Endothelial cell of umbilical vein (primary cell): Measurements from ENCODE around the gene MRPS6. TPM values are rescaled to one million over a fixed set of nuclear protein-coding genes. Genes with fewer than 3 reads are reported as not detected.

Experiments used
- BruUV-seq: library from RNA; stranded (reverse); fragments of 400-500 nt; replicated peaks from 2 replicates; lab custom pipeline; 2021; lab: Mats Ljungman, UMichigan
- CTCF ChIA-PET: fragments of 300-600, 350-600 bp; sonication (Branson Sonifier 250); formaldehyde crosslinking; loops from one replicate; lab custom pipeline; 2021; ENCODE audit warnings: antibody characterized with exemption, inconsistent platforms; lab: Charles Lee
- POLR2A ChIA-PET: fragments of 300-600, 350-600 bp; sonication (Branson Sonifier 250); formaldehyde crosslinking; loops from one replicate; lab custom pipeline; 2021; ENCODE audit warnings: antibody characterized with exemption, inconsistent platforms; lab: Charles Lee
- DNase-seq: peaks from one replicate; pipeline ENCODE4 v3.0.0-alpha.2; 2011; ENCODE audit warnings: low read depth, low spot score
- FAIRE-seq: peaks from 2 replicates; lab custom pipeline; 2011; peaks lifted over from hg19 to GRCh38; lab: Jason Lieb, UNC
- H2AFZ ChIP-seq: 2 replicates; pipeline ENCODE4 v1.6.0; 2012; ENCODE audit warnings: low read depth, low read length, control low read depth, inconsistent platforms
- H3K27ac ChIP-seq: 2 replicates; pipeline ENCODE4 v1.5.1; 2011; ENCODE audit warnings: low read depth, mild to moderate bottlenecking, control low read depth, low read length, moderate library complexity; ENCODE audit not compliant: insufficient read depth
- H3K27me3 ChIP-seq, 2 experiments: 2 replicates each; pipeline versions ENCODE4 v1.6.0 to v1.6.1; 2011; ENCODE audit warnings: low read length in 2 of 2, mixed read lengths in 1 of 2; ENCODE audit not compliant: control insufficient read depth in 2 of 2, insufficient read depth in 2 of 2
- H3K36me3 ChIP-seq, 2 experiments: 2 replicates in 1 of 2; 3 replicates in 1 of 2; pipeline ENCODE4 v1.5.1; 2011; ENCODE audit warnings: low read length in 2 of 2, mild to moderate bottlenecking in 1 of 2, moderate library complexity in 1 of 2; ENCODE audit not compliant: control insufficient read depth in 2 of 2, insufficient read depth in 2 of 2; ENCODE audit errors: extremely low read depth in 1 of 2
- H3K4me1 ChIP-seq: 3 replicates; pipeline ENCODE4 v1.5.1; 2011; ENCODE audit warnings: mild to moderate bottlenecking, low read length; ENCODE audit not compliant: control insufficient read depth, insufficient read depth; ENCODE audit errors: extremely low read depth
- H3K4me2 ChIP-seq: 2 replicates; pipeline ENCODE4 v1.6.1; 2011; ENCODE audit warnings: low read length, control low read depth, mixed read lengths; ENCODE audit not compliant: insufficient read depth
- H3K4me3 ChIP-seq, 3 experiments: fragments of 200-600 bp in 1 of 3; sonication (generic), shearing (Covaris generic) in 1 of 3; replicated peaks in 1 of 3; 2 replicates each; pipeline ENCODE4 v1.5.1; 2011 to 2016; ENCODE audit warnings: control low read depth in 3 of 3, low read length in 3 of 3, mild to moderate bottlenecking in 2 of 3, inconsistent platforms in 1 of 3, low read depth in 1 of 3, moderate library complexity in 1 of 3; ENCODE audit not compliant: insufficient read depth in 1 of 3
- H3K79me2 ChIP-seq: 2 replicates; pipeline ENCODE4 v1.6.0; 2012; ENCODE audit warnings: low read length, inconsistent platforms; ENCODE audit not compliant: control insufficient read depth, insufficient read depth
- H3K9ac ChIP-seq: replicated peaks from 2 replicates; pipeline ENCODE3; 2011; ENCODE audit warnings: low read length, control low read depth; ENCODE audit not compliant: insufficient read depth; ENCODE audit errors: extremely low read depth
- H3K9me1 ChIP-seq: replicated peaks from 3 replicates; pipeline ENCODE4 v1.6.0; 2011; ENCODE audit warnings: mild to moderate bottlenecking, low read length; ENCODE audit not compliant: control insufficient read depth, insufficient read depth; ENCODE audit errors: extremely low read depth
- H3K9me3 ChIP-seq: replicated peaks from 2 replicates; pipeline ENCODE4 v1.5.1; 2012; ENCODE audit warnings: low read length, inconsistent platforms; ENCODE audit not compliant: control insufficient read depth, insufficient read depth
- H4K20me1 ChIP-seq: replicated peaks from 2 replicates; pipeline ENCODE3; 2011; ENCODE audit warnings: mild to moderate bottlenecking, low read length; ENCODE audit not compliant: control insufficient read depth, insufficient read depth; ENCODE audit errors: extremely low read depth
- CTCF ChIP-seq, 2 donors: IDR thresholded peaks; 1 replicate in 1 of 2; 2 replicates in 1 of 2; pipeline ENCODE4 v1.5.1; 2011; ENCODE audit warnings: low read length in 2 of 2, mild to moderate bottlenecking in 2 of 2, moderate library complexity in 2 of 2, control low read depth in 1 of 2, inconsistent platforms in 1 of 2, low read depth in 1 of 2; ENCODE audit not compliant: insufficient read depth in 1 of 2; ENCODE audit errors: extremely low read depth in 1 of 2
- EZH2 ChIP-seq: IDR thresholded peaks from 2 replicates; pipeline ENCODE4 v1.6.1; 2012; ENCODE audit warnings: borderline replicate concordance, low read depth, mild to moderate bottlenecking, moderate library complexity, low read length, inconsistent platforms; ENCODE audit not compliant: severe bottlenecking
- FOS ChIP-seq: IDR thresholded peaks from 2 replicates; pipeline ENCODE4 v1.6.1; 2011; ENCODE audit warnings: mild to moderate bottlenecking, low read length, moderate library complexity, borderline replicate concordance; ENCODE audit not compliant: insufficient read depth
- GATA2 ChIP-seq: IDR thresholded peaks from 2 replicates; pipeline ENCODE4 v1.7.0; 2011; ENCODE audit warnings: low read depth, mild to moderate bottlenecking, moderate library complexity, mixed read lengths, low read length; ENCODE audit not compliant: insufficient read length, insufficient read depth
- JUN ChIP-seq: IDR thresholded peaks from 2 replicates; pipeline ENCODE4 v1.6.1; 2011; ENCODE audit warnings: borderline replicate concordance, low read depth; ENCODE audit not compliant: insufficient read length, insufficient read depth
- MAX ChIP-seq: IDR thresholded peaks from 2 replicates; pipeline ENCODE4 v1.6.1; 2011; ENCODE audit not compliant: insufficient read depth, insufficient read length
- MYC ChIP-seq: IDR thresholded peaks from one replicate; pipeline ENCODE4 v1.6.1; 2011; ENCODE audit warnings: mild to moderate bottlenecking, low read depth, low read length
- POLR2A ChIP-seq: IDR thresholded peaks from 2 replicates; pipeline ENCODE4 v1.6.1; 2012; ENCODE audit warnings: low read depth, mild to moderate bottlenecking, control low read depth, low read length
- POLR2AphosphoS5 ChIP-seq: IDR thresholded peaks from 2 replicates; pipeline ENCODE4 v1.6.1; 2012; ENCODE audit warnings: low read depth, mild to moderate bottlenecking, control low read depth, low read length, moderate library complexity; ENCODE audit not compliant: insufficient read depth
- dilution Hi-C: fragments of 300-500 bp; cut with MboI; formaldehyde crosslinking; loops from one replicate; pipeline ENCODE4 v1.15.0; 2019; ENCODE audit warnings: low sequenced_read_pairs; ENCODE audit not compliant: extremely low pct_ligation_motif_present
- intact Hi-C: fragments of 100-400 bp; cut with micrococcal nuclease; formaldehyde crosslinking; loops from one replicate; pipeline ENCODE4 v1.10.0; 2022
- polyA plus RNA-seq, 4 experiments: library from polyadenylated mRNA; depleted of rRNA in 3 of 4; stranded (reverse) in 3 of 4; unstranded in 1 of 4; fragments of >200 nt; gene quantifications; 2 replicates each; pipeline versions ENCODE4 v1.2.1 to v1.2.3, GENCODE V29; 2011 to 2012; ENCODE audit warnings: missing spikeins in 1 of 4
- total RNA-seq: library from RNA; stranded (reverse); gene quantifications from 2 replicates; pipeline ENCODE4 v1.2.3, GENCODE V29; 2021

MRPS6 gene
- total and polyA plus RNA-seq, 2 donors (not counting 3 experiments of a cell fraction or from before 2014, with no cell fraction given), result 19.8 to 37.2 TPM

- peaks cover 6% of the 10 kb centered on the region for H3K4me1 ChIP-seq
- H3K79me2 ChIP-seq, result peaks cover 4% of the 10 kb centered on the region
- DNase-seq (no peak), FAIRE-seq (no peak)
- H3K9me3 ChIP-seq, result no peaks in the 10 kb centered on the region
- ChIA-PET CTCF (interaction anchor here (1.5 to 3.2 kb wide), 3 partner anchors 71 to 207 kb away, joined by 3 to 26 read pairs (median 10); no protein-coding TSS in a partner anchor), POLR2A (no interaction called here)
- H3K4me3 ChIP-seq, result no peak overlapping the region
- H2AFZ ChIP-seq, result no peak overlapping the region
- H3K27me3 ChIP-seq, result no peaks in the 10 kb centered on the region
- peaks cover 0 to 5% of the 10 kb centered on the region in 2 experiments for H3K36me3 ChIP-seq
- no peaks in the 10 kb centered on the region for H4K20me1 ChIP-seq
- peaks cover 3% of the 10 kb centered on the region for H3K9me1 ChIP-seq
- no peak for TF ChIP-seq MYC
- TF ChIP-seq EZH2, result no peak
- TF ChIP-seq POLR2A, result no peak
- TF ChIP-seq MAX, result no peak
- TF ChIP-seq GATA2, result no peak
- TF ChIP-seq FOS, result no peak
- TF ChIP-seq JUN, result no peak
- no peak for TF ChIP-seq CTCF (IDR thresholded peaks at IDR 0.05; ENCODE audit: extremely low read depth in 1 of 2, insufficient read depth in 1 of 2, low read depth in 1 of 2, low read length in 2 of 2)
- TF ChIP-seq POLR2AphosphoS5, result no peak
- intact Hi-C loops, result no loop called here
- no peak overlapping the region for H3K4me2 ChIP-seq
- dilution Hi-C loops, result no loop called here
- no TSS peak for BruUV-seq
- H3K27ac ChIP-seq, result no peak overlapping the region
- no peak overlapping the region for H3K9ac ChIP-seq
These were observed 57.3 kb downstream of the MRPS6 start for GRCh38 chr21:34130716-34130985.
